CD4-positive, alpha-beta T cell treated with Interleukin-12 subunit alpha and Interleukin-12 subunit beta, for 1 hour (primary cell): ENCODE results near the gene TP73.

Experiments used
- DNase-seq: peaks from one replicate; pipeline ENCODE4 v3.0.0-alpha.2; 2020

TP73 gene

DNA sequence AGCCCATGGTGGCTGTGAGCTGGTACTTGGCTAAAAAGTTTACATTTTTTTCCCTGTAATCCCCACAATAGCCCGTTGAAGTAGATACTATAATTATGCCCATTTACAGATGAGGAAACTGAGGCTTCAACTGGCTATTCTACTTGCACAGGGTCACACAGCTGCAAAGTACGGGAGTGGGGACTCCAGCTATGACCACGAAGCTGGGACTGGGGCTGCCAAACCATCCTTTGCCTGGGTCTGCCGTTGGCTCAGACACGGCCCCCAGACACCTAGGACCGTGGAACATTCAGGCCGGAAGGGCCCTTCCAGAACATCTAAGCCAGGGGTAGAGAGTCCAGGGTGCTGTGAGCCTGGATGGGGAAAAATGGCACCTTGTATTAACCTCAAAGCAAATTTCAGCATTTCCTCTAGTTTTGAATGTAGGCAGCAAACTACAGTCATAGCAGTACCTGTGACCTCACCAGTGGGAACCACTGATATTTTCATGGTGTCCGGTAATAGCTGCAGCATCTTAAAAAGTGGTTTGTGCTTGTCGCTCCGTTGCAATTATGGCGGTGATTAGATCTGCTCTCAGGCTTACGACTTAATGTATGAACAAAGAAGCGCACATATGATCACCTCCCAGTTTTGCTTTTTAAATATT, 4.3 kb downstream of the TP73 start:
- DNase-seq, result no peak

DNA sequence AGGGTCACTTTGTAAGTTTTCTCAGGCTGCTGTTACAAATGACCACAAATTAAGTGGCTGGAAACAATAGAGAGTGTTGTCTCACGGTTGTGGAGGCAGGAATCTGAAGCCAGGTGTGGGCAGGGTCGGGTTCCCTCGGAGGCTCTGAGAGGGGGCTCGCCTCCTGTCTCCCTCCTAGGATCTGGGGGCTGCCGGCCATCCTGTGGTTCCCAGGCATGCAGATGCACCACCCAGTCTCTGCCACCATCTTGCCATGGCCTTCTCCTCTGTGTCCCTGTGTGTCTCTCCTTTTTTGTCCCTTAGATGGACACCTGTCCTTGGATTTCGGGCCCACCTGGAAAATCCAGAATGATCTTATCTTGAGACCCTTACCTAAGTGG, 4.8 kb downstream of the TP73 start:
- DNase-seq, result no peak

GRCh38 chr1:3657578-3658230, 5.4 kb downstream of the TP73 start:
- no peak for DNase-seq

DNA sequence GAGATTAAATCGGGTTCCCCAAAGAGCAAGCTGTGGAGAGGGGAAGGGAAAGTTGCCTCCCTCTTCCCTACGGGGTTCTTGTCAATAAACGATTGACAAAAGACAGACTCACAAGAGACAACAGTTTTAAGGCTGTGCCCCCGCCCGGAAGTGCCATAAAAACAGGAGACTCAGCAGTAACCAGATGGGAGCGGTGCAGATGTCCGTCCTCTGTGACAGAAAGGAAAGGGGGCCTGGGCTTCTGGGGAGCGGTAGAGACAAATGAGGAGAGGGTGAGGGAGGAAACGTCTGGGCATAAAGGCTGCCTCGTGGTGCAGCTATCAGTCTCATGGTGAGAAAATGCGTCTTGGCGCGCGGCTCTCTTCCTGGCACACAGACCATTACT, 5.9 kb downstream of the TP73 start:
- DNase-seq, result no peak

GRCh38 chr1:3659093-3659492, 6.8 kb downstream of the TP73 start:
- no peak for DNase-seq

GRCh38 chr1:3660704-3661103, 8.4 kb downstream of the TP73 start:
- DNase-seq, result no peak

- no peak for DNase-seq
Measured at GRCh38 chr1:3661631-3662030, 9.3 kb downstream of the TP73 start.

DNA sequence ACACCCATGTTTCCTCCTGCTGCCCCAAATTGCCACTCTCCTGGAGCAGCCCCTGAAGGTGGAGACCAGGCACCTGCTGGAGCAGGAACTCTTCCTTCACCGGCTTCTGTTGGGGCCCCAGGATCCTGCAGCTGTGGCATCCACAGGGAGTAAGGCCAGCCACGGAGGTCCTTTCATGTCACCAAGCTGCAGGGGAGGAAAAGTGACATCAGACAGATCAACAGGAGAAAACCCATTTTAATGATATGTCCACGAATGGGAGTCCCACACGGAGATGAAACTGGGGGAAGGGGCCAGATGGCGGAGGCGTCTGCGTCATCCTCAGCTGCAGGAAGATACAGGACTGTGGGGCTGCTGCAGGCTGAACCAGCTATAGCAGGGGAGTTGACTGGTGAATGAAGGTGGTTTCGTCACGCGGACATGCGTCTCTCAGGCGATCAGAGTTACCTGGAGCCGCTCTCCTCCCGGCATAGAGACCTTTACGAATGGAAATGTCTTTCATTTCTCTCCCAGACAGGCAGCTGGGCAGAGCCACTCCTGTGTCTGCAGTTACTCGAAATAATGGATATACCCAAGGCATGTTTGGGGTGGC, 9.9 kb downstream of the TP73 start:
- DNase-seq, result no peak

GRCh38 chr1:3663999-3664699, 11.8 kb downstream of the TP73 start:
- no peak for DNase-seq

DNA sequence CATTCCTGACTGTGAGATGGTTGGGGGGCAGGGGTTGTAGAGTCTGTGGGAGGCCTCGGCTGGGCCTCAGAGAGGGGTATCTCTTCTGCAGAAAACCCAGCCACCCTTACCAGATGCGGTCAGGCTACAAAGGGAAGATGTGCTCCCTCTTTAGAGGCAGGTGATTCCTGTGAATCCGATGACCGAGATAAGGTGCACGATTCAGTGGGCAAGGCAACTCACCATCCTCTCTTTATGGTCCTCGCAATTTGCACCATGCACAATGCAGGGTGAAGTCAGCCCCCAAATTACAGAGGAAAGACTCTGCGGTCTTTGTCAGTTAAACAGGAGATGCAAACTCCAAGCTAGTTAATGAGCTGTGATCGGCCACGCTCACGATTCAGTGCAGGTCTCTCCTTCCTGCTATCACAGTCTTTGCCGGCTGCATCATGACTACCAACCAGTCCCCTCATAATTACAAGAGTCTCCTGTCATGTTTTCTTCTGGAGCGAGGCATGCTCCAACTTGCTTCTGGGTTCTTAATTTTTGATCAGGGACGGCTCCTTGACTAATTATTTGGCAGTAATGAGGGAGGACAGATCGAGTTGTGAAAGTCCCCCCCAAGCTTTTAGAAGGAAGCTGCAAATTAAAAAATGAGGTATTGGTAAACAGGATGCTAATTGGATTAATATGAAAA, 12.5 kb downstream of the TP73 start:
- DNase-seq, result no peak

DNA sequence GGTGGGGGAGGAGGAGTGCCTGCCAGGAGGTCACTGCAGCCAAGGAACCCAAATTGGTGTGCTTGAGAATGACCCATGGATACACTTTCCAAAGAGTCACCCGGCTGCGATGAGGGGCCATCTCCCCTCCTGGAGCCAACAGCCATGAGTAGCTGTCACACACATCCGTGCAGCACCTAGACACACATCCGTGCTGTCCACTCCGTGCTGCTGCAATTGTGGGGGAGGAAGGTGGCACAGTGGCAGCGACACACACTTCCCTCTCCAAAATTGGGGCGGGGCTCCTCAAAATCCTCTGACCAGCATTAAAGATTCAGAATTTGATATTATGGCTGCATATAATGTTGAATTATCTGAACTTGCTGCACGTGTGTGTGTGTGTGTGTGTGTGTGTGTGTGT, 15.8 kb downstream of the TP73 start:
- no peak for DNase-seq

DNA sequence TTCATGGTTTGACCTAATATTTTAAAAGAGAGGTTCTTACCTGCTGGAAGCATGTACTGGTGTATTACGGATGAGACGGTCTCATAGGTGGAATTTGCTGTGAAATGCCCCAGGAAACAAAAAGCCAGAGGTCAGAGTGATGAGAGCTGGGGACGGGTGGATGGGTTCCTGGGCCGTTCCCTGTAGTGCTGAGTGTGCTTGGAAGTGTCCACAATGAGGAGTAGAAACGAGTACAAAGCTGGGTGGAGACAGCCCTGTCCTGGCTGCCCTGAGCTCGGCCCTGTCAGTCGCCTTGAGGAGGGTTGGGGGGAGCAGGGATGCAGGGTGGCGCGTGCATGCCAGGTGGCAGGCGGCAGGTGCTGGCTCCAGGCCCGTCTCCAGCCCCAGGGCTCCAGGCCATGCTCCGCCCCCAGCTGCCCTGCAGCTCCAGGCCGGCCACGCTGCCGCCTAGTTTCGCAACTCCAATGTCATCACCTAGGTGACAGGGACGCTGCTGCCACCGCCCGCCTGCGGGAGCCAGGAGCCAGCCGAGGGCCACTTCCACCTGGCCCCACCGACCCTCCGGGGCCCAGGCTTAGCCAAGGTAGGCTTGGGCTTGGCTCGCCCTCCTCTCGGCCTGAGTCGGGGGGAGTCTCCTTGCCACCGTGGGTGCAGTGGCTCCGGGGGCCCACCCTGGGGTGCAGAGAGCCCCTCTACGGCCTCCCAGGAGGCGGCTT, 16.4 kb downstream of the TP73 start:
- no peak for DNase-seq

GRCh38 chr1:3669421-3669821, 17.1 kb downstream of the TP73 start:
- DNase-seq, result no peak

- DNase-seq, result no peak
Measured at GRCh38 chr1:3669971-3670431, 17.7 kb downstream of the TP73 start.

GRCh38 chr1:3670823-3671265, 18.5 kb downstream of the TP73 start:
- no peak for DNase-seq

GRCh38 chr1:3671371-3672180, 19.3 kb downstream of the TP73 start:
- no peak for DNase-seq

GRCh38 chr1:3672231-3672970, 20.1 kb downstream of the TP73 start:
- no peak for DNase-seq

DNA sequence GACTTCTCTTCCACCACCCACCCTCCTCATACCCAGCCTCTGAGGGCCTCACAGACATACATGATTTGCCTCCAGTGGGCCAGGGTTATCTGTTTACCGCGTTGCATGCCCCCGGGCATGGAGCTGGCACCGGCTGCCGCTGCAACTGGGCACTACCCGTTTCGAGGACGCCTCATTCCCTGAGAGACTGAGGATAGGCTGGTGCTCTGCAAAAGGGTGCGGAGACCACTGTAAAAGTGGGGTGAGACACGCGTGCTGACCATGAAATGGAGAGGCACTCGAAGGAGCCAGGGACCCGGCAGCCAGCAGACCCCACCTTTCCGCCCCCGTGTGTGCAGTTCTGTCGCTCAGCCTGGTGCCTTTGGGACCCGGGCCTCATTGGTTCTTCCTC, 20.6 kb downstream of the TP73 start:
- DNase-seq, result no peak

DNA sequence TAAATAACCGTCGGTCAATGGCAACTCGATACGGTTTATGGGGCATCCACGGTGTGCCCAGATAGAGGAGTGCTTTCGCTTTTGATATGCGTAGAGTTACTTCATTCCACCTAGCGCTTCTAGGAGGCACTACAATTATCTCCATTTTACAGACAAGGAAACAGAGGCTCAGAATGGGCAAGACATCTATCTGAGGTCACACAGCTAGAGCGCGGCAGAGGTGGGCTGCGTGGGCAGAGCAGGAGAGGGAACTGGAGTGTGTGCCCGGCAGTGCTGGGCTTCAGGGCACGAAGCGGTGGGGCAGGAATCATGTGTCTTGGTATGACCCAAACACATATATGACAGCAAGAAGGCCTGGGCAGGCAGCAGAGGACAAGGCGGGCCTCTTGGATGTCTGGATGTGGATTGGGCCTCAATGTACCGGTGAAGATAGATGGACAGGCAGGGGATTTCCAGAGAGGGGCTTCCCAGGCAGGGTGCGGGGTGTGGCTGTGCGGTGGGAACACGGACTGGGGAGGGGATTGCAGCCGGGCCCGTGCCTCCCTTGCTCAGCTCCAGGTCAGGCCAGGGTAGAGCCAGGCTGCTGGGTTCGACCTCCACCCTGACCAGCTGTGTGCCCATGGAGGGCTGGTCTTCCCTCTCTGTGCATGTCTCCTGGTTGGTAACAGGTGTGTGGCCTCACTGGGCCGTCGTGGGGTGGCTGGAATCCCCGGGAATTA, 21.2 kb downstream of the TP73 start:
- no peak for DNase-seq
